Measurements from ENCODE around the gene MEI4.
"Not testable (repeated sequence)": the region's sequence is repeated elsewhere in the genome, so short reads cannot be mapped to it uniquely, and the experiment has no call there.

MEI4 gene

DNA sequence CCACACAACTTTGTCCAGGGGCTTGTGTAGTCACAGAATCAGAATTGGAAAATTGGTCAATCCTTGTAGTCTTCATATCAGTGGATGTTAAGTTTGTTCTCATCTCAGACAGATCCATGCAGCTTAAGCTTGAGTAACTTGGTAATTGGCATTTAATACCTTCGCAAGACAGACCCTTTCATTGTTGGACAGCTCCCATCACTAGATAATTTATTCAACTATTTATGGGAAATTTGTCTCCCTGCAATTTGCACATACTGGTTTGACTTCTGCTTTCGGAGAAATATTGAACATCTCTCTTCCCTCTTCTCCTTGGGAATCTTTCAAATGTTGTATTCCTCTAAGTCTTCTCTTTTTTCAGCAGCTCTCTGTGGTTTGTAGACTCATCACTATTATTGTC is 17.1 kb downstream of the MEI4 start:
- TF ChIP-seq, protein P1, sequence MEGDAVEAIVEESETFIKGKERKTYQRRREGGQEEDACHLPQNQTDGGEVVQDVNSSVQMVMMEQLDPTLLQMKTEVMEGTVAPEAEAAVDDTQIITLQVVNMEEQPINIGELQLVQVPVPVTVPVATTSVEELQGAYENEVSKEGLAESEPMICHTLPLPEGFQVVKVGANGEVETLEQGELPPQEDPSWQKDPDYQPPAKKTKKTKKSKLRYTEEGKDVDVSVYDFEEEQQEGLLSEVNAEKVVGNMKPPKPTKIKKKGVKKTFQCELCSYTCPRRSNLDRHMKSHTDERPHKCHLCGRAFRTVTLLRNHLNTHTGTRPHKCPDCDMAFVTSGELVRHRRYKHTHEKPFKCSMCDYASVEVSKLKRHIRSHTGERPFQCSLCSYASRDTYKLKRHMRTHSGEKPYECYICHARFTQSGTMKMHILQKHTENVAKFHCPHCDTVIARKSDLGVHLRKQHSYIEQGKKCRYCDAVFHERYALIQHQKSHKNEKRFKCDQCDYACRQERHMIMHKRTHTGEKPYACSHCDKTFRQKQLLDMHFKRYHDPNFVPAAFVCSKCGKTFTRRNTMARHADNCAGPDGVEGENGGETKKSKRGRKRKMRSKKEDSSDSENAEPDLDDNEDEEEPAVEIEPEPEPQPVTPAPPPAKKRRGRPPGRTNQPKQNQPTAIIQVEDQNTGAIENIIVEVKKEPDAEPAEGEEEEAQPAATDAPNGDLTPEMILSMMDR (IDR thresholded peaks at IDR 0.05; ENCODE audit: low read depth, low read length, missing control alignments): no peak
- no peak overlapping the region for H3K4me3 ChIP-seq (ENCODE audit: low read depth, low read length)
- DNase-seq (ENCODE audit: low read depth): no peak

GRCh38 chr6:77674211-77674610 is 21.4 kb downstream of the MEI4 start:
- H3K4me3 ChIP-seq (ENCODE audit: low read depth, low read length): no peak overlapping the region
- TF ChIP-seq, protein P1 (IDR thresholded peaks at IDR 0.05; ENCODE audit: low read depth, low read length, missing control alignments): no peak
- no peak for DNase-seq (ENCODE audit: low read depth)

DNA sequence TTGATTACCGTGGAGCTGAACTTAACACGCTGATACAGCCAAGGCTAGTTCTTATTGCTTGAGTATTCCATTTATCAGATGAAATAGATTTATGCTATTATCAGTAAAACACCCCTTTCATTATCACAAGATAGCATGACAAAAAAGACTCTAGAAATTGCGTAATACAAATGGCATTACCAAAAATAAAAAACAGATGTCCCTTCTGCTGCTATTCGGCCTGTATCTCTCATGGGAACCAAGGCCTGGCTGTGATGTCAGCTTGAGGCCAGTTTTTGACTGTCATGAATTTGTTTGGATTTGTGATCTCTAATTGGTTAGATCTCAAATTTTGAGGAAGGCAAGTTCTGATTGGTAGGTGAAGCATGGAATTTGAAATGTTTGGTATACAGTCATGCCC is 25.2 kb downstream of the MEI4 start:
- H3K4me3 ChIP-seq (ENCODE audit: low read depth, low read length): no peak overlapping the region
- DNase-seq (ENCODE audit: low read depth): no peak
- TF ChIP-seq, protein P1 (IDR thresholded peaks at IDR 0.05; ENCODE audit: low read depth, low read length, missing control alignments): no peak

GRCh38 chr6:77683515-77683914 is 30.7 kb downstream of the MEI4 start:
- H3K4me3 ChIP-seq (ENCODE audit: low read depth, low read length): no peak overlapping the region
- TF ChIP-seq, protein P1 (IDR thresholded peaks at IDR 0.05; ENCODE audit: low read depth, low read length, missing control alignments): no peak
- no peak for DNase-seq (ENCODE audit: low read depth)

- H3K4me3 ChIP-seq (ENCODE audit: low read depth, low read length): no peak overlapping the region
- TF ChIP-seq, protein P1 (IDR thresholded peaks at IDR 0.05; ENCODE audit: low read depth, low read length, missing control alignments): no peak
- DNase-seq (ENCODE audit: low read depth): no peak
Observed at GRCh38 chr6:77686931-77687330, 34.1 kb downstream of the MEI4 start.

- TF ChIP-seq, protein P1 (IDR thresholded peaks at IDR 0.05; ENCODE audit: low read depth, low read length, missing control alignments): no peak
- no peak overlapping the region for H3K4me3 ChIP-seq (ENCODE audit: low read depth, low read length)
- DNase-seq (ENCODE audit: low read depth): no peak
Observed at GRCh38 chr6:77688649-77689048, 35.8 kb downstream of the MEI4 start.

DNA sequence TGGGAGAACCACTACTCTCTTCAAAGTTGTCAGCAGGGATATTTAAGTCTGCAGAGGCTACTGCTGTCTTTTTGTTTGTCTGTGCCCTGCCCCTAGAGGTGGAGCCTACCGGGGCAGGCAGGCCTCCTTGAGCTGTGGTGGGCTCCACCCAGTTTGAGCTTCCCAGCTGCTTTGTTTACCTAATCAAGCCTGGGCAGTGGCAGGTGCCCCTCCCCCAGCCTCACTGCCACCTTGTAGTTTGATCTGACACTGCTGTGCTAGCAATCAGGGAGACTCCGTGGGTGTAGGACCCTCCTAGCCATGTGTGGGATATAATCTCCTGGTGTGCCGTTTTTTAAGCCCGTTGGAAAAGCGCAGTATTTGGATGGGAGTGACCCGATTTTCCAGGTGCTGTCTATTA is 47.3 kb downstream of the MEI4 start:
- DNase-seq (ENCODE audit: low read depth); H3K4me3 ChIP-seq (ENCODE audit: low read depth, low read length): not testable (repeated sequence)

- no peak overlapping the region for H3K4me3 ChIP-seq (ENCODE audit: low read depth, low read length)
- no peak for DNase-seq (ENCODE audit: low read depth)
- TF ChIP-seq, protein P1 (IDR thresholded peaks at IDR 0.05; ENCODE audit: low read depth, low read length, missing control alignments): no peak
Observed at GRCh38 chr6:77707603-77708002, 54.8 kb downstream of the MEI4 start.
